SK-N-SH (cell line): Measurements from ENCODE around the gene CSN2. TPM values are rescaled to one million over a fixed set of nuclear protein-coding genes. Genes with fewer than 3 reads are reported as not detected.

ENCODE experiments used
- CTCF ChIA-PET: fragments of 300-600, 350-600 bp; formaldehyde crosslinking; extraction: SDS; loops from one replicate; lab custom pipeline; 2021; lab: Yijun Ruan, JAX
- POLR2A ChIA-PET: fragments of 350-600 bp; sonication (Branson Sonifier 250); formaldehyde crosslinking; extraction: SDS; loops from one replicate; lab custom pipeline; 2020; ENCODE audit warnings: antibody characterized with exemption, inconsistent platforms; lab: Yijun Ruan, JAX
- DNase-seq: peaks from one replicate; pipeline ENCODE4 v3.0.0; 2012
- H2AFZ ChIP-seq: fragments of 200-600 bp; sonication (generic); 2 replicates; pipeline ENCODE4 v1.8.1; 2016; ENCODE audit warnings: antibody characterized with exemption, mild to moderate bottlenecking, low read depth
- H3F3A ChIP-seq: fragments of 200-600 bp; sonication (generic); replicated peaks from 2 replicates; pipeline ENCODE3; 2016; ENCODE audit warnings: antibody characterized with exemption, mild to moderate bottlenecking; ENCODE audit not compliant: insufficient read depth
- H3K27ac ChIP-seq, 2 experiments: fragments of 200-500 bp in 1 of 2; fragments of 200-600 bp in 1 of 2; sonication (Bioruptor generic) in 1 of 2; sonication (generic), shearing (Covaris generic) in 1 of 2; 2 replicates each; pipeline versions ENCODE4 v1.5.1 to v1.6.1; 2014 to 2016; ENCODE audit warnings: low read depth in 2 of 2, inconsistent platforms in 1 of 2, low read length in 1 of 2, mild to moderate bottlenecking in 1 of 2, mixed read lengths in 1 of 2
- H3K27me3 ChIP-seq: fragments of 200-600 bp; sonication (generic), shearing (Covaris generic); 2 replicates; pipeline ENCODE4 v1.6.1; 2016; ENCODE audit warnings: mixed run types; ENCODE audit not compliant: insufficient read depth
- H3K36me3 ChIP-seq, 2 experiments: fragments of 200-500 bp in 1 of 2; fragments of 200-600 bp in 1 of 2; sonication (Bioruptor generic) in 1 of 2; sonication (generic) in 1 of 2; replicated peaks in 1 of 2; 2 replicates each; pipeline versions ENCODE3 to v1.5.1; 2014 to 2016; ENCODE audit warnings: low read length in 1 of 2, mild to moderate bottlenecking in 1 of 2; ENCODE audit not compliant: insufficient read depth in 2 of 2, control insufficient read depth in 1 of 2
- H3K4me1 ChIP-seq, 2 experiments: fragments of 200-500 bp in 1 of 2; fragments of 200-600 bp in 1 of 2; sonication (Bioruptor generic) in 1 of 2; sonication (generic), shearing (Covaris generic) in 1 of 2; 2 replicates each; pipeline versions ENCODE4 v1.5.1 to v1.6.1; 2014 to 2016; ENCODE audit warnings: low read depth in 1 of 2, low read length in 1 of 2, mixed run types in 1 of 2; ENCODE audit not compliant: insufficient read depth in 2 of 2, control insufficient read depth in 1 of 2
- H3K4me2 ChIP-seq: fragments of 200-600 bp; sonication (generic), shearing (Covaris generic); 2 replicates; pipeline ENCODE4 v1.6.1; 2017; ENCODE audit warnings: mixed run types
- H3K4me3 ChIP-seq, 2 experiments: fragments of 200-500 bp in 1 of 2; fragments of 200-600 bp in 1 of 2; sonication (Bioruptor generic) in 1 of 2; sonication (generic), shearing (Covaris generic) in 1 of 2; 2 replicates each; pipeline versions ENCODE4 v1.5.1 to v1.8.1; 2014 to 2016; ENCODE audit warnings: low read depth in 2 of 2, inconsistent platforms in 1 of 2, low read length in 1 of 2, mild to moderate bottlenecking in 1 of 2, mixed read lengths in 1 of 2, moderate library complexity in 1 of 2
- H3K79me2 ChIP-seq: fragments of 200-600 bp; sonication (generic); 2 replicates; pipeline ENCODE4 v1.8.1; 2017; ENCODE audit warnings: mild to moderate bottlenecking; ENCODE audit not compliant: insufficient read depth
- H3K9ac ChIP-seq: fragments of 200-600 bp; sonication (generic); 2 replicates; pipeline ENCODE4 v1.6.1; 2017; ENCODE audit warnings: mixed run types
- H3K9me2 ChIP-seq: fragments of 200-600 bp; sonication (generic); 2 replicates; pipeline ENCODE4 v1.6.1; 2017; ENCODE audit warnings: mixed run types
- H3K9me3 ChIP-seq: fragments of 200-600 bp; sonication (generic); 2 replicates; pipeline ENCODE4 v1.6.1; 2017; ENCODE audit warnings: mixed run types, mild to moderate bottlenecking, moderate library complexity
- H4K20me1 ChIP-seq: fragments of 200-600 bp; sonication (generic); 2 replicates; pipeline ENCODE4 v1.6.1; 2017; ENCODE audit warnings: mild to moderate bottlenecking, mixed run types; ENCODE audit not compliant: insufficient read depth
- EZH2phosphoT487 ChIP-seq: fragments of 200-600 bp; sonication (generic); IDR thresholded peaks from 2 replicates; pipeline ENCODE4 v1.6.1; 2017; ENCODE audit warnings: low read depth, mixed run types, mild to moderate bottlenecking, antibody characterized with exemption, moderate library complexity, borderline replicate concordance
- GATA2 ChIP-seq: sonication (generic); formaldehyde crosslinking; IDR thresholded peaks from 2 replicates; pipeline ENCODE4 v1.5.0; 2020; ENCODE audit warnings: mild to moderate bottlenecking, missing genetic modification reagents
- IRF3 ChIP-seq: fragments of 150-350 bp; IDR thresholded peaks from 2 replicates; pipeline ENCODE4 v1.6.1; 2016; ENCODE audit warnings: mild to moderate bottlenecking, low read depth, low read length
- JUND ChIP-seq: IDR thresholded peaks from 2 replicates; pipeline ENCODE4 v1.4.0; 2012
- MAX ChIP-seq: IDR thresholded peaks from 2 replicates; pipeline ENCODE4 v1.4.0; 2012; ENCODE audit warnings: low read depth
- MXI1 ChIP-seq: IDR thresholded peaks from 2 replicates; pipeline ENCODE4 v1.6.1; 2012; ENCODE audit warnings: mild to moderate bottlenecking, low read depth, low read length, improper control_type of control experiment
- NRF1 ChIP-seq: IDR thresholded peaks from 2 replicates; pipeline ENCODE4 v1.6.1; 2012; ENCODE audit warnings: low read depth, mild to moderate bottlenecking, low read length
- POLR2AphosphoS5 ChIP-seq: IDR thresholded peaks from 2 replicates; pipeline ENCODE4 v1.6.1; 2012; ENCODE audit warnings: low read depth, low read length
- RAD21 ChIP-seq: IDR thresholded peaks from 2 replicates; pipeline ENCODE4 v1.6.1; 2012; ENCODE audit warnings: mild to moderate bottlenecking, low read length
- REST ChIP-seq: IDR thresholded peaks from 2 replicates; pipeline ENCODE4 v1.6.1; 2012; ENCODE audit warnings: mild to moderate bottlenecking, low read depth, low read length, moderate library complexity
- RXRA ChIP-seq: IDR thresholded peaks from 2 replicates; pipeline ENCODE4 v1.4.0; 2012; ENCODE audit warnings: low read depth, mild to moderate bottlenecking, borderline replicate concordance
- SIN3A ChIP-seq: IDR thresholded peaks from 2 replicates; pipeline ENCODE4 v1.6.1; 2012; ENCODE audit warnings: low read depth, mild to moderate bottlenecking, low read length, moderate library complexity, borderline replicate concordance
- SMC3 ChIP-seq: IDR thresholded peaks from 2 replicates; pipeline ENCODE4 v1.6.1; 2012; ENCODE audit warnings: low read depth, low read length, improper control_type of control experiment
- USF2 ChIP-seq: fragments of 150-350 bp; IDR thresholded peaks from 2 replicates; pipeline ENCODE4 v1.6.1; 2017; ENCODE audit warnings: antibody characterized with exemption, low read length, low read depth, borderline replicate concordance
- YY1 ChIP-seq: IDR thresholded peaks from 2 replicates; pipeline ENCODE4 v1.4.0; 2012; ENCODE audit warnings: low read depth, mild to moderate bottlenecking
- polyA plus RNA-seq, 3 experiments: library from polyadenylated mRNA; depleted of rRNA; stranded (reverse); fragments of >200 nt; gene quantifications; 2 replicates each; pipeline ENCODE4 v1.2.3, GENCODE V29; 2012

CSN2 gene
- polyA plus RNA-seq, 1 of the 3 experiments (the other 2 are of a cell fraction) = not detected

- H3F3A ChIP-seq = no peaks in the 10 kb centered on the region
These were observed 37.0 kb upstream of the CSN2 start for GRCh38 chr4:70002507-70002906.

More at GRCh38 chr4:70002507-70002906, 37.0 kb upstream of the CSN2 start:
- Histone ChIP-seq H3K4me1 (no peaks in the 10 kb centered on the region), H3K9me3 (no peaks in the 10 kb centered on the region), H3K79me2 (no peaks in the 10 kb centered on the region), H3K9me2 (no peaks in the 10 kb centered on the region), H3K36me3 (no peaks in the 10 kb centered on the region), H3K9ac (no peak overlapping the region), H3K4me3 (no peak overlapping the region), H2AFZ (no peak overlapping the region)
- no peak for DNase-seq
- TF ChIP-seq IRF3 (no peak), SMC3 (no peak), NRF1 (no peak), JUND (no peak), POLR2AphosphoS5 (no peak), SIN3A (no peak), YY1 (no peak), RXRA (no peak), MXI1 (no peak), MAX (no peak), USF2 (no peak), REST (no peak), RAD21 (no peak), GATA2 (no peak), EZH2phosphoT487 (no peak)
- TF ChIP-seq, all 33 proteins: peak for 0
- no peaks in the 10 kb centered on the region for H4K20me1 ChIP-seq
- no peak overlapping the region for H3K27ac ChIP-seq
- POLR2A ChIA-PET = no interaction called here
- no peak overlapping the region for H3K4me2 ChIP-seq
- CTCF ChIA-PET = no interaction called here
- no peaks in the 10 kb centered on the region for H3K27me3 ChIP-seq
